Measurements from ENCODE around the gene KIFC3.
"Not testable (repeated sequence)": the region's sequence is repeated elsewhere in the genome, so short reads cannot be mapped to it uniquely, and the experiment has no call there.

KIFC3 gene

DNA sequence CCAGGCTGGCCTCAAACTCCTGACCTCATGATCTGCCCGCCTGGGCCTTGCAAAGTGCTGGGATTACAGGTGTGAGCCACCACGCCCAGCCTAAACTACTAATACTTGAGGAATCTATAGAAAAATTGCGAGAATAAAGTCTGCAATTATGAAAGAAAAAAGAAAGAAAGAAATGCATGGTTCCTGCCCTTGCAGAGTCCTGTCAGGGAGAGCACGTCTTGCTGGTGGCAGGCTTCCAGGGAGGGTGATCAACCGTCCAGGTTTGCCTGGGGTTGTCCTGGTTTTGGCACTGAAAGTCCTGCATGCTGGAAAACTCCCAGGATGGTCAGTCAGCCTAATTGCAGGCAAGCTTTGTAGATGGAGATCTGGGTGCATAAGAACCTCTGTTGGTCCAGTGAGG is 21.5 kb upstream of the KIFC3 start:
- no peak for DNase-seq

DNA sequence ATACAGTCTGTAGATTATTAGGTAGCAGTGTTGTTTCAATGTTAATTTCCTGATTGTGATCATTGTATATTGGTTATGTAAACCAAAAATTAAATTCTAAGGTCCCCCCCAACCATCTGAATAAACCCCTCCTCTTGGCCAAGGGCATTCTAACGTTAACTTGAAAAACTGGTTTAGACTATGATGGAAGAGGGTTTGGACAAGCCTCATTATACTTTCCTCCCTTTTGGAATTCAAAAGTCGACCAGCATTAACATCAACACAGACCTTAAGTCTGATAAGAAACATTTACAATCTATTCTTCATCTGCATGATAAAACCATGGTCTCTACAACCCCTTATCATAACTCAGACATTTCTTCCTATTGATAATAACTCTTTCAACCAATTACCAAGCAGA is 20.6 kb upstream of the KIFC3 start:
- DNase-seq = no peak

DNA sequence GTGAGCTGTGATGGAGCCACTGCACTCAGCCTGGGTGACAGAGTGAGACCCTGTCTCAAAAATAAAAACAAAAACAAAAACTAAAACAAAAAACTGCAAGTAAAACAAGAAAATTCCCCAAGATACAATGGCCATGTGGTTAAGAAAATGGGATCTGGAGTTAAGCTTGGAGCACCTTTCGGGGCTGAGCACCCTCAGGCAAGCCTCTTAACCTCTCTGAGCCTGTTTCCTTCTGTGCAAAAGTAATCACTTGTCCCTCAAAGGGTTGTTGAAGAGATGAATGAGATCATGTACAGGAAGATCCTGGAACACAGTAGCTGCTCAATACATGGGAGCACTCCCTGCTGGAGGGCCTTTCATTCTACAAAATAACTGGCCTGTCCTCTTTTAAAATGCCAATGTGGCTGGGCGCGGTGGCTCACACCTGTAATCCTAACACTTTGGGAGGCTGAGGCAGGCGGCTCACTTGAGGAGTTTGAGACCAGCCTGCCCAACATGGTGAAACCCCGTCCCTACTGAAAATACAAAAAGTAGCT is 19.8 kb upstream of the KIFC3 start:
- no peak for DNase-seq

DNA sequence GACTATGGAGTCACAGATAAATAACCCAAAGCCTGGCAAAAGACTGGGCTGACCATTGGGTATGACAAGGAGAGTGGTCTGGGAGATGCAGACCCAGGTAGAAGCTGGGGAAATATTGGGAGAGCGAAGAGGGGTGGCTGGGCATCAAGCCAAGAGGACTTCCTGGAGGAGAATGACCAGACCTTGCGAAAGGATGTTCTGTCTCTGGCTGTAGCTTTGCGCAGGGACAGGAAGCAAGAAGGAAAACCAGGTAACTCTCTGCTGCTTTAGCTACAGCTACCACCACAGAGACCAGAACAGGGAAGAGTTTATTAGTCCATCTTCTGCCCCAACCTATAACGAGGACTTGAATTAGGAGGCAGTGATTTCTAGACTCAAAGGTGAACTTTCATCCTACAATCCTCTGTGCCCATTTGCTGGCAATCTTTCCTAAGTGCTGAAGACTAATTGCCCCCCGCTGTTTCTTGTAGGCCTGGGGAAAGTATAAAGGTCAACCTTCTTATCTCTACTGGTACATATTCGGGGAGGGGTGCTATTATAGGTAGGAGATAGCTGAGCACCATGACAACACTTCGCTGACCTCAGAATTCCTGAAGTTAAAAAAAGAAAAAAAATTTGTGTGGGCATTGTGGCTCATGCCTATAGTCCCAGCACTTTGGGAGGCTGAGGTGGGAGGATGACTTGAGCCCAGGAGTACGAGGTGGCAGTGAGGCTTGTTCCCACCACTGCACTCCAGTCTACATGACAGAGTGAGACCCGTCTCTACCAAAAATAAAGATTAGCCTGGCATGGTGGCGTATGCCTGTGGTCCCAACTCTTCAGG is 19.1 kb upstream of the KIFC3 start:
- no peak for DNase-seq

DNA sequence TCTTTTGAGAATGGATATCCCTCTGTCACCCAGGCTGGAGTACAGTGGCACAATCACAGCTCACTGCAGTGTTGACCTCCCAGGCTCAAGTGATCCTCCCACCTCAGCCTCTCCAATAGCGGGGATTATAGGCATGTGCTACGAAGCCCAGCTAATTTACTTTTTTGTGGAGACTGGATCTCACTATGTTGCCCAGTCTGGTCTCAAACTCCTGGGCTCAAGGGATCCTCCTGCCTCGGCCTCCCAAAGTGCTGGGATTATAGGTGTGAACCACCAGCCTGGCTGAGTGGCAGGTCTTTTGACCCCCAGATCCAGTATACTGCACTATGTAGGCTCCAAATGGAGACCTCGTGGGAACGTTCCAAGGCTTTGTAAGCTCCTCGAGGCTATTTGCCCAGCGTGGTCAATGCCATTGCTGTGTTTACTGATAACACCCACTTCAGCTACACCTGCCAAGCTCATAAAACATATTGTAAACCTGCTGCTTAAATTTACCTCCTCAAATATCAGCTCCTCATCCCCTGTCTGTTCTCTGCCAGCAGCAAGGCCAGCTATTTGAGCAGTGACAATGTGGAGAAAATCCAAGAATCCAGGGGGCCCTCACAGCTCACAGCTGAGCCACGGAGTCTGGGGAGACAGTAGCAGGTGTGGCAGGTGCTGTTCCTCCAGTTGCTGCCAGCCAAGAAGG is 16.2 kb upstream of the KIFC3 start:
- DNase-seq = no peak

DNA sequence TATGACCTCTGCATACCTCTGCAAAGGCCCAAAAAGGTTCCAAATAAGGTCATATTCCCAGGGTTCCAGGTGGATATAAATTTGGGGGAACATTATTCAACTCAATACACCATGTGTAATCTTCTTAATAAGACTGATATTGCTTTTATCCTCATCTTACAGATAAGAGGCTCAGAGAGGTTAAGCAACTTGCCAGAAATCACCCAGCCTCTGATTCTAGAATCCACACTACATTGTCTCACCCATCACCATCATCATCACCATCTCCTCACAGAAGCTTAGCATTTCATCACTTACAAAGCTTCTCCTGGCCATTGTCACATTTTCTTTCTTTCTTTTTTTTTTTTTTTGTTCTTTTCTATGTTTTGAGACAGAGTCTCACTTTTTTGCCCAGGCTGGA is 15.4 kb upstream of the KIFC3 start:
- DNase-seq = no peak

DNA sequence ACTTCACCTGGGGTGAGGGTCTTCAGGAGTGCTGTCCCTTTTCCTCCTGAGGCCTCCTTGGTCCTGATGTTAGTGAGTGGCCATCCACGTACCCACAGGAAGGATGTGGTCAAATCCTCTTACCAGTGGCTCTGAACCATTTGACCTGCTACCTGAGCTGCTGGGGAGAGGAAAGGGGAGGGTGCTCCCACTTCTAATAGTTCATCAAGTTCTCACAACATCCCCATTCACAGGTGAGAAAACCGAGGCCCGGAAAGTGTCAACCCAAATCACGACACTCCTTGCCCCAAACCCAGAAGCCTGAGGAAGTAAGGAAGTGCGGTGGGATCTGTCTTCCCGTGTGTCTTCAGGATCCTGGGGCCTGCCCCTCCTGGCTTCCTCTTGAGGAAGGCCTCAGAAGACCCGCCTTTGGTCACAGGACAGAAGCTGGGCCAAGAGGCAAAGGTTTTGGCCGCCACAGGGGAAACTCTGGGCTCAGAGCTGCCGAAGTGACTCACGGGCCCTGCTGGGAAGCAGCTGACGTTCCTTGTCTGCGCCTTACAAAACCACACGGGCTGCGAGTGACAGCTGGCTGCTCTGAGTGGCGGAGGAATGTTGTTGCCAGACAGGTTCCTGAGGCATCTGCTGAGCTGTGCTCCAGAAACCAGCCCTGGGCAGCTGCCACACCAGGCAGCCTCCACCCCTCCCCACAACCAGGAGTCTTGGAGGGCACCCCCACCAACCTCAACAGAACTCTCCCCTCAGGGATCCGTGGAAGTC is 13.9 kb upstream of the KIFC3 start:
- peak; percentile 26 for DNase-seq

DNA sequence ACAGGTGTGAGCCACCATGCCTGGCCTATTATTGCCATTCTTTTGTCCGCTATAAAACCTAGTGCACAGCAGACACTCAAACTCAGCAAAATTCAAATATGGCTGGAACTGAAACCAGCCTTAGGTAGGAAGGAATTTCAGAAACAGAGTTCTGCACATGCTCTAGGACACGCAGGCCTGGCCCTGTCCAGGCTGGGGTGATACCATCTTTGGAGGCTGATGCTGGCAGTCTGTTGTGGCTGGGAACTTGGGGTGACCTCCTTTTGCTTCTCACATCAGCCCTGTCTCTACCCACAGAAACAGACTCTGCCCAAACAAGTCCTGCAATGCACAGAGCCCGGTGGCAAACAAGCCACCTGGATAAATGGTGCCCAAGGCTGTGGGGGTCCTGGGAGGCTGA is 12.6 kb upstream of the KIFC3 start:
- DNase-seq = no peak

DNA sequence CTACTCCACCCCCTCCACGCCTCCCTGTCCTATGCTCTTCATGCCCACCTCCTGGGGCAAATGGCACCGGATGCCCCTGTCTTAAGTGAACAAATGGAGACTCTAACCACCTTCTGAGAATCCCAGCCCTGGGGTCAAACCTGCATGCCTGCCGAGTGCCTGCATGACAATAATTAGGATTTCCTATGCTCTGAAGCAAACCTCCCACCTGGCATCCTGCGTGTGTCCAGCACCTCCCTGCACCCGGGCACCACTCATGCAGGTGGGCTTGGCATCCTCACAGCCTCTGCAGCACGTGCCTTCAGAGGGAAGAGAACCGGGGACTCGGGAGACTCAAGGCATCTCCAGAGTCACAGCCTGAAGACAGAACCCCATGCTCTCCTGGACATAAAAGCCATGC is 11.2 kb upstream of the KIFC3 start:
- DNase-seq = no peak

DNA sequence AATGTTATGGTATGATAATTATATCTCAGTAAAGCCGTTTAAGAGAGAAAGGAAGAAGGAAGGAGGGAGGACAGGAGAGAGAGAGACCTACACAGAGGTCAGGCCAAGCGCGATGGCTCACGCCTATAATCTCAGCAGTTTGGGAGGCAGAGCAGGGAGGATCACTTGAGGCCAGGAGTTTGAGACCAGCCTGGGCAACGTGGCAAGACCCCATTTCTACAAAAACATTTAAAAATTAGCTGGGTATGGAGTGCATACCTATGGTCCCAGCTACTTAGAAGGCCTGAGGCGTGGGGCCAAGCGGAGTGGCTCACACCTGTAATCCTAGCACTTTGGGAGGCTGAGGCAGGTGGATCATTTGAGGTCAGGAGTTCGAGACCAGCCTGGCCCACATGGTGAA is 9.0 kb upstream of the KIFC3 start:
- not testable (repeated sequence) for DNase-seq

GRCh38 chr16:57810197-57811031 is 8.1 kb upstream of the KIFC3 start:
- peak; percentile 73 for DNase-seq

DNA sequence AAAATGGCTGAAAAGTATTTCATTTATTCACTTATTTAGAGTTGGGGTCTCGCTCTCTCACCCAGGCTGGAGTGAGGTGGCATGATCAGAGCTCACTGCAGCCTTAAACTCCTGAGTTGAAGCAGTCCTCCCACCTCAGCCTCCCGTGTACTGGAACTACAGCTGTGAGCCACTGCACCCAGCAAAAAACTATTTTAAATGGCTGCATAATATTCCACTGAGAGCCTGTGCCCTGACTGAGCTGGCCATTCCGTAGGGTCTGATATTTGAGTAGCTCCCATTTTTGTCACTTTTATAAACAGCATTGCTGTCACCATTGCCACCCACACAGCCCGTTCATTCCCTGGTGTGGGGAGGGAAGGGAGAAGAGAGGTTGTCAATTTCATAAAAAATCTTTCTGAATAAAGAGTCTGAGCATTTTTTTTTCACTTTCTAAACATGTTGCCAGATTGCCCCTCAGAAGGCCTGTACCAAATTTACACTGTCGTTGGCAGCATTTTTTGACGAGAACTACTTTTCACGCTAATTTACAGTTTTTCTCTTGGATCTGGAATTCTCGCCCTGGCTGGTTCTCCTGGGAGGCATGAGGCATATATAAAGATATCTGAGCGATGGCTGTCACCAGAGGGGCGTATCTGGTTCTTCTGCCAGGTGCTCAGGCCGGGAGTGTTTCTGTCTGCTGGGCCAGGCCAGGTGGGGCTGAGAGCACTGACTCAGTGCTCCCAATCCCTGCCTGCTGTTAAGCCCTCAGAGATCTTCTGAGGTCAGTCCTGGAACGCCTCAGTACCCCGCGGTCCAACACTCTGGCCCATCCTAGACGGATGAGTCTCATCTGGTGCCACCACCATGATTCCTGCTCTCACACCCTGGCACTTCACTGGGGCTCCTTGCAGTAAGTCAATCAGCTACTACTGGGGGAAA is 7.2 kb upstream of the KIFC3 start:
- DNase-seq = no peak

DNA sequence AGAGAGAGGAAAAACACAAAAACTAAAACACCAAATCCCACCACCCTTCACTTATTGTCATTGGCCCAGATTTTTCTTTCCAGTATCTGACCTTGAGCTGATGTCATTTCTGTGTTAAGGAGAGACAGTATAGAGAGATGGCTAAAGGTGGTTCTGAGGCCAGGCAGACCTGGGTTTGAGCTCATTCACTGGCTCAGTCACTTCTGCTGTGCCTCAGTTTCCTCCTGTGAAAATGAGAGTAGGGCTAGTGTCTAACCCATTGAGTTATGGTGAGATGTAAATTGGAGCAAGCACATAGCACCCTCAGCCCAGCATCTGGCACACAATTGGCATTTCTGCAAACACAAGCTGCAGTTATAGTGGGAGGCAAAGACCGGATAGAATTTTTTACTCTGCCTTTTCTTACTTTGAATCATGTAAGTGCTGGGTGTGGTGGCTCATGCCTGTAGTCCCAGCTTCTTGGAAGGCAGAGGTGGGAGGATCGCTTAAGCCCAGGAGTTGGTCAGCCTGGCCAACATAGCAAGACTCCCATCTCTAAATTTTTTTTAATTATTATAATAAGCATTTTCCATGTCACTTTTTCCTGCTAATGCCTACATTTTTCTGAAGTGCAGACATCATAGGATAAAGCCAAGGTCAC is 6.4 kb upstream of the KIFC3 start:
- no peak for DNase-seq

DNA sequence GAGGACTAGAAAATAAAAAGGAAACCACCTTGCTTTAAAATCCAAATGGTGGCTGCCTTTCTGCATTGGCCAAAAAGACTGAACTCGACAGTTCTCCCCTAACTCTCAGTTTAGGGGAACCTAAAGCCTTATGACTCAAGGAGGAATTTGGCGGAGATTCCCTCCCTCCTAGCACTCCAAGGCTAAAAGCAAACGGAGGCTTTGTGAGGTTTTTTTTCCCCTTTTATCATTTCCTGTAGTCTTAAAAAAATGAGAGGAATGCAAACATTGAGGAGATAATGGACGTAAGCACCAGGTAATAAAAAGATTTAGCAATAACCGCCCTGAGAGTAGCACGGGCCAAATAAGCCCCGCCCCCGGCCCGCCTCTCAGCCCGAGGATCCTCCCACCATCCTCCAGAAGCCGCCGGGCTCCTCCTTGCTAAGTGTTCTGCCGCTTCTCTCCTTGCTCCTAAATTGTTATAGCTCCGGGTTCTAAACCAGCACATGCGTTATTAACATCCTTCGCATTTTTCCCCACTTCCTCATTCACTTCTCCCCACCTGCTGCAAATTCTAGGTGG is 5.8 kb upstream of the KIFC3 start:
- no peak for DNase-seq

DNA sequence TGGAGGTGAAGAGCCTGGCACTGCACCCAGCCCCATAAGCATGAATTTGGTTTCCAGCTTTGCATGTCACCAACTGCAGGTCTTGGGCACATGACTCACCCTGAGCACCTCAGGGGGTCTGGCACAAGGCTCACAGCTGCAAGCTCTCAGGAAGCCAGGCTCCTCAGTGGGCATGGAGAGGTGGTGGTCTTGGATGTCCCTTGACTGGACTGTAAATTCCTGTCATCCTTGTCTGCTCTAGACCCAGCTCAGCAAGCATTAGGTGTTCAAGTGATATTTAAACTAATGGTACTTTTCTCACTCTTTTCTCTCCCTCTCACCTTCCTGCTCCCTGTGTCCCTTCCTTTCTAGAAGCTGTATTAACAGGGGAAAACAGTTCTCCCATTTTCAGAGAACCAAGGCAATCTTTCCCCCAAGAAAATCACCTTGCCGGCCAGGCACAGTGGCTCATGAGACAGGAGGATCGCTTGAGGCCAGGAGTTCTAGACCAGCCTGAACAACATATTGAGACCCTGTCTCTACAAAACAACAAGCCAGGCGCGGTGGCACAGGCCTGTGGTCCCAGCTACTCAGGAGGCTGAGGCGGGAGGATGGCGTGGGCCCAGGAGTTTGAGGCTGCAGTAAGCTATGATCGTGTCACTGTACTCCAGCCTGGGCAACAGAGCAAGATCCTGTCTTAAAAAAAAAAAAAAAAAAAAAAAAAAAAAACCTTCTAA is 5.1 kb upstream of the KIFC3 start:
- no peak for DNase-seq

- DNase-seq = no peak
Observed at GRCh38 chr16:57805176-57805575, 2.9 kb upstream of the KIFC3 start.

- DNase-seq = no peak
Observed at GRCh38 chr16:57804111-57804837, 2.0 kb upstream of the KIFC3 start.

GRCh38 chr16:57803134-57803990 is 1.1 kb upstream of the KIFC3 start:
- DNase-seq = no peak
